IgD-negative memory B cell (primary cell): ENCODE measurements around the gene SF3B2. TPM values are rescaled to one million over a fixed set of nuclear protein-coding genes. Genes with fewer than 3 reads are reported as not detected.
"Not testable (repeated sequence)": the region's sequence is repeated elsewhere in the genome, so short reads cannot be mapped to it uniquely, and the experiment has no call there.

Source experiments
- H3K27ac Mint-ChIP-seq, 3 donors: one replicate each; pipeline ENCODE4 v1.8.0; 2020 to 2022; ENCODE audit warnings: mild to moderate bottlenecking in 3 of 3, mixed read lengths in 3 of 3, moderate library complexity in 1 of 3
- H3K27me3 Mint-ChIP-seq: one replicate; pipeline ENCODE4 v1.8.0; 2021; ENCODE audit warnings: mixed read lengths
- H3K36me3 Mint-ChIP-seq: one replicate; pipeline ENCODE4 v1.8.0; 2020; ENCODE audit warnings: mild to moderate bottlenecking, mixed read lengths
- H3K4me1 Mint-ChIP-seq, 3 donors: one replicate each; pipeline ENCODE4 v1.8.0; 2020 to 2022; ENCODE audit warnings: mixed read lengths in 3 of 3, mild to moderate bottlenecking in 1 of 3
- H3K4me3 Mint-ChIP-seq, 4 donors: one replicate each; pipeline ENCODE4 v1.8.0; 2020 to 2022; ENCODE audit warnings: mild to moderate bottlenecking in 4 of 4, mixed read lengths in 4 of 4, moderate library complexity in 3 of 4
- H3K9me3 Mint-ChIP-seq, 3 donors: one replicate each; pipeline ENCODE4 v1.8.0; 2020 to 2021; ENCODE audit warnings: mixed read lengths in 3 of 3, mild to moderate bottlenecking in 1 of 3
- polyA plus RNA-seq: library from polyadenylated mRNA; unstranded; fragments of 300-500 nt; fragmentation: Illumina TruSeq; gene quantifications from one replicate; pipeline ENCODE4 v1.2.3, GENCODE V29; 2021

SF3B2 gene, protein sequence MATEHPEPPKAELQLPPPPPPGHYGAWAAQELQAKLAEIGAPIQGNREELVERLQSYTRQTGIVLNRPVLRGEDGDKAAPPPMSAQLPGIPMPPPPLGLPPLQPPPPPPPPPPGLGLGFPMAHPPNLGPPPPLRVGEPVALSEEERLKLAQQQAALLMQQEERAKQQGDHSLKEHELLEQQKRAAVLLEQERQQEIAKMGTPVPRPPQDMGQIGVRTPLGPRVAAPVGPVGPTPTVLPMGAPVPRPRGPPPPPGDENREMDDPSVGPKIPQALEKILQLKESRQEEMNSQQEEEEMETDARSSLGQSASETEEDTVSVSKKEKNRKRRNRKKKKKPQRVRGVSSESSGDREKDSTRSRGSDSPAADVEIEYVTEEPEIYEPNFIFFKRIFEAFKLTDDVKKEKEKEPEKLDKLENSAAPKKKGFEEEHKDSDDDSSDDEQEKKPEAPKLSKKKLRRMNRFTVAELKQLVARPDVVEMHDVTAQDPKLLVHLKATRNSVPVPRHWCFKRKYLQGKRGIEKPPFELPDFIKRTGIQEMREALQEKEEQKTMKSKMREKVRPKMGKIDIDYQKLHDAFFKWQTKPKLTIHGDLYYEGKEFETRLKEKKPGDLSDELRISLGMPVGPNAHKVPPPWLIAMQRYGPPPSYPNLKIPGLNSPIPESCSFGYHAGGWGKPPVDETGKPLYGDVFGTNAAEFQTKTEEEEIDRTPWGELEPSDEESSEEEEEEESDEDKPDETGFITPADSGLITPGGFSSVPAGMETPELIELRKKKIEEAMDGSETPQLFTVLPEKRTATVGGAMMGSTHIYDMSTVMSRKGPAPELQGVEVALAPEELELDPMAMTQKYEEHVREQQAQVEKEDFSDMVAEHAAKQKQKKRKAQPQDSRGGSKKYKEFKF
- 91.8 TPM for polyA plus RNA-seq

GRCh38 chr11:66051766-66052663 is at the start of gene SF3B2:
SF3B2 (plus strand) TSS chr11:66052364; CDS start chr11:66052385, 21 bp downstream.
- peaks cover 2% of the 10 kb centered on the region for H3K36me3 Mint-ChIP-seq
- H3K4me1 Mint-ChIP-seq: peaks cover 8 to 18% (median 10%) of the 10 kb centered on the region in 3 donors
- H3K9me3 Mint-ChIP-seq: no peaks in the 10 kb centered on the region
- peaks cover 6% of the 10 kb centered on the region for H3K27me3 Mint-ChIP-seq
- H3K4me3 Mint-ChIP-seq: peak within 1 kb of the TSS; percentile 99 to 100 (median 100)
- H3K27ac Mint-ChIP-seq: peak within 1 kb of the TSS; percentile 95 to 100 (median 97)

DNA sequence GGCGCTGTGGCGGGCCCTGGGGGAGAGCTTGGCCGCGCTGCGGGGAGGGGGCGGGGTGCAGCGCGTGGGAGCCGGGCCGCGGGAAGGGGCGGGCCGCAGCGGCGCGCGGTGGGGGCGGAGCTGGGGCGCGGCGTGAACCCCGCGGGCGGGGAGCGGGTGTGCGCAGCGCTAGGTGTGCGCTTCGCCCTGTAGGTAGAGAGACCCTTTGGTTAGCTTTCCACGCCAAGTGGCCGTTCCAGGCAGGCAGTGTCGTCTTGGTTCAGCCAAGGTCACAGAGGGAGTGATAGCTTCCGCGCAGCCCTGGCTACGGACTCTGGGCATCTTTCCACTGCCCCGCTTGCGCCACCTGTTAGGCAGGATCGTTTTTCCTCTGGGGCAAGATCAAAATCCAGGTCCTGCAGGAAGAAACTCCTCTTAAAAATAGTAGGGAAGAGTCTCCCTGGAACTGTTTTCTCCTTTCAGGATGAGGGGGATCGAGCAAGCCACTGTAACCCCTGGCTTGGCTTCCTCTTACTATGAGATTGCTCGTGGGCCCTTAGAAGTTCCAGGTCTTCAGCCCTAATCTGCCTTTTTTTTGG is 49.4 kb upstream of the SF3B2 start:
- peak overlapping the region; percentile 98 to 100 (median 99) for H3K27ac Mint-ChIP-seq
- no peaks in the 10 kb centered on the region for H3K9me3 Mint-ChIP-seq
- peaks cover 5% of the 10 kb centered on the region for H3K36me3 Mint-ChIP-seq
- peaks cover 18 to 27% (median 23%) of the 10 kb centered on the region in 3 donors for H3K4me1 Mint-ChIP-seq
- no peaks in the 10 kb centered on the region for H3K27me3 Mint-ChIP-seq
- peak overlapping the region; percentile 98 to 100 (median 100) for H3K4me3 Mint-ChIP-seq

GRCh38 chr11:66003291-66003690 is 48.9 kb upstream of the SF3B2 start:
- peaks cover 5% of the 10 kb centered on the region for H3K36me3 Mint-ChIP-seq
- peak overlapping the region; percentile 98 to 100 (median 100) for H3K4me3 Mint-ChIP-seq
- H3K9me3 Mint-ChIP-seq: no peaks in the 10 kb centered on the region
- H3K27me3 Mint-ChIP-seq: no peaks in the 10 kb centered on the region
- peaks cover 16 to 27% (median 22%) of the 10 kb centered on the region in 3 donors for H3K4me1 Mint-ChIP-seq
- peak overlapping the region in 2 of 3 donors; percentile 98 to 100 for H3K27ac Mint-ChIP-seq

GRCh38 chr11:66004186-66004585 is 48.0 kb upstream of the SF3B2 start:
- H3K27me3 Mint-ChIP-seq: no peaks in the 10 kb centered on the region
- H3K4me1 Mint-ChIP-seq: peaks cover 16 to 27% (median 21%) of the 10 kb centered on the region in 3 donors
- H3K27ac Mint-ChIP-seq: peak overlapping the region in 2 of 3 donors; percentile 59 to 77
- H3K4me3 Mint-ChIP-seq: peak overlapping the region in 2 of 4 donors; percentile 65 to 73
- no peaks in the 10 kb centered on the region for H3K9me3 Mint-ChIP-seq
- peaks cover 4% of the 10 kb centered on the region for H3K36me3 Mint-ChIP-seq

DNA sequence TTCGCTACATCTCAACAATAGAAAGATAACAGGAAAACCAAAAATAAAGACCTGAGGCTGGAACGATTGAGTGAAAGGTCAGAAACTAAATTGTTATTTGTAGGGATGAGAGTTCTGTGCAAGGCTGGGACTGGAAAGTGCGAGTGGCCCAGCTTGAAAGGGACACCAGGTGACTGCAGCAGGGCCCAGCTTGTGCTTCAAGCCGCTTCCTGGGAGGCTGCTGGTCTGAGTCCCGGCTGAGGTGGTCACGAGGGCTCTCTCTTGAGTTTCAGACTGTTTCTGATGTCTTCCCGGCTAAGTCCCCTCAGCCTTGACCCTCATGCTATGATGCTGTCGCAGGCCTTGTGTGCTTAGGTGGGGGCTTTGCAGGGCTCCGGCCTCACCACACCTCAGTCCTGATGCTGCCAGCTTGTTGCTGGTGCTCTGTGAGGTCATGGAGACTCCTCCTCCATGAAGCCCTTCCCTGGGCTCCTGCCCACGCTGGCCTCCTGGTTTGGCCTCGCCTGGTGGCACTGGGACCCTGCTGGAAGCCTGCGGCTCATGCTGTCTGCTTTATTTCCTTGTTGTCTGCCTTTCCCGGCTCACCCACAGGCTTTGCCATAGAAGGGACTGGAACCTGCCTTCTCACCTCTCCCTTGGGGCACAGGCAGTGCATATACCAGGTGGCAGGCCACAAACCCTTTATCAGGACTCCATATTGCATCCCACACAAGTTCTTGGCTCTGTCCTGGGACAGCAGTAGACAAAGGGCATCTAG is 45.9 kb upstream of the SF3B2 start:
- peak overlapping the region in 2 of 4 donors; percentile 19 to 64 for H3K4me3 Mint-ChIP-seq
- H3K36me3 Mint-ChIP-seq: peaks cover 4% of the 10 kb centered on the region
- no peaks in the 10 kb centered on the region for H3K9me3 Mint-ChIP-seq
- peaks cover 14 to 16% (median 16%) of the 10 kb centered on the region in 3 donors for H3K4me1 Mint-ChIP-seq
- peaks cover under 1% of the 10 kb centered on the region for H3K27me3 Mint-ChIP-seq
- H3K27ac Mint-ChIP-seq: peak overlapping the region in 2 of 3 donors; percentile 55 to 77

DNA sequence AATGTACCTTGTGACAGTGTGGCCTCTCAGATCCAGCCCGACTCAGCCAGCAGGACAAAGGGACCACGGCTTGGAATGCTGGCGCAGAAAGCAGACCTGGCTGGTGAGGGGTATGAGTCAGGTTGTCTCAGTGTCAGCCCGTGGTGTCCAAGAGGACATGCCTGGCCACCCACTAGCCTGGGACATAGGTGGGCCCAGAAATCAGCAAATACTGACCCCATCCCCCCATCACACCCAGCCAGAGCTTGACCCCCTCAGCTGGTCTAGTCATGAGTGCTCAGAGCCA is 45.3 kb upstream of the SF3B2 start:
- Mint-ChIP-seq H3K4me3 (no peak overlapping the region), H3K27me3 (peaks cover 4% of the 10 kb centered on the region), H3K27ac (peak overlapping the region in 1 of 3 donors; percentile 77), H3K4me1 (peaks cover 10 to 13% (median 11%) of the 10 kb centered on the region in 3 donors), H3K36me3 (peaks cover 4% of the 10 kb centered on the region), H3K9me3 (no peaks in the 10 kb centered on the region)

DNA sequence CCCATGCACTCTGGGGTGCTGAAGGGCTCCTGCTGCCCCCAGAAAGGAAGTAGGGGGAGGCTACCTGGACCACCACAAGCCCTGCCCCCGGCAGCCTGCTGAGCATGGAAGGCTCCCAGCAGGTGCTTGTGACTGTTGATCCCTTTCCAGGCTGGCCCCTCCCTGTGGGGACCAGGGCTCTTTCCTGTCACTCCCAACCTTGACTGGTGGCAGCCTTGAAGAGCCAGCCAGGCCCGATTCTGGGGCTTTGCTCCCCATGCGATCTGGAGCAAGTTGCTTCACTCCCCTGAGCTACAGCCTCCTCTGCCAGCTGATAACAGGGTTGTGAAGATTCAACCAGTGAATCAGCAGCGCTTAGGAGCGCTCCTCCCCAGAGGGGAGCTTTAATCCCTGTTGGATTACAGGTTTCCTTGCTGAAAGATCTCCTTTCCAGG is 44.9 kb upstream of the SF3B2 start:
- Mint-ChIP-seq H3K4me1 (peaks cover 6 to 11% (median 7%) of the 10 kb centered on the region in 3 donors), H3K27me3 (peaks cover 4% of the 10 kb centered on the region)

GRCh38 chr11:66008095-66008467 is 44.1 kb upstream of the SF3B2 start:
- H3K36me3 Mint-ChIP-seq: no peaks in the 10 kb centered on the region
- H3K27me3 Mint-ChIP-seq: peaks cover 7% of the 10 kb centered on the region
- peak overlapping the region in 1 of 3 donors; percentile 3 for H3K27ac Mint-ChIP-seq
- no peak overlapping the region for H3K4me3 Mint-ChIP-seq
- H3K9me3 Mint-ChIP-seq: no peaks in the 10 kb centered on the region
- H3K4me1 Mint-ChIP-seq: peaks cover 5 to 8% (median 5%) of the 10 kb centered on the region in 3 donors

More for the DNA sequence above, 44.9 kb upstream of the SF3B2 start:
- Mint-ChIP-seq H3K4me3 (no peak overlapping the region), H3K9me3 (no peaks in the 10 kb centered on the region), H3K36me3 (peaks cover 2% of the 10 kb centered on the region), H3K27ac (no peak overlapping the region)

DNA sequence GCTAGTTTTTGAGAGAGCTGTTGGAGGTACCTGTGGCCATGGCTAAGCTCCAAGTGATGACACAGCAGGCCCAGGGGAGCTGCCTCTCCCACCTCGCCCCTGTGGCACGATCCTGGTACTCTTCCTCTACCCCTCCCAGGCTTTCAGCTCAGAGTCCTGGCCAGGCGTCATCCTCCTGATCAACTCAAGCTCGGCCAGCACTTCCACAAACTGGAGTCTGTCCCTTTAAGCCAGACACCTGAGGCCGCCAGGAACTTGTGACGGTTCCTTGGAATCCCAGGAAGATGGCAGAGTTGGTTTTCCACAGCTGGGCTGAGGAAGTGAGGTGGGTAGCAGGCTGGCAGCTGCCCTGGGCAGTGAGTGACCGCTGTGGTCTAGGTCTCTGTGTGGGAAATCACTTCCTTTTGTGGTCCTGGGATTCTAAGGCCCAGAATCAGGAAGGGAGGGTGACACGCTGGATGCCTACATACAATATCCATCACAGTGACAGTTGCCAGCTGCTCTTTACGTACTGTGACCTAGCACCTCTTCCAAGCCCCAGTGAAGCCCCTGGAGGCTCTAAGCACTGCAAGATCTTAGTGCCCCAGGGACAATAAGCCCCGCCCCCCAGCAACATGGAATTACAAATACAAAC is 43.6 kb upstream of the SF3B2 start:
- Mint-ChIP-seq H3K36me3 (no peaks in the 10 kb centered on the region), H3K4me1 (peaks cover 2 to 5% (median 5%) of the 10 kb centered on the region in 3 donors), H3K4me3 (peak overlapping the region in 1 of 4 donors; percentile 20), H3K9me3 (no peaks in the 10 kb centered on the region), H3K27ac (no peak overlapping the region), H3K27me3 (peaks cover 9% of the 10 kb centered on the region)

DNA sequence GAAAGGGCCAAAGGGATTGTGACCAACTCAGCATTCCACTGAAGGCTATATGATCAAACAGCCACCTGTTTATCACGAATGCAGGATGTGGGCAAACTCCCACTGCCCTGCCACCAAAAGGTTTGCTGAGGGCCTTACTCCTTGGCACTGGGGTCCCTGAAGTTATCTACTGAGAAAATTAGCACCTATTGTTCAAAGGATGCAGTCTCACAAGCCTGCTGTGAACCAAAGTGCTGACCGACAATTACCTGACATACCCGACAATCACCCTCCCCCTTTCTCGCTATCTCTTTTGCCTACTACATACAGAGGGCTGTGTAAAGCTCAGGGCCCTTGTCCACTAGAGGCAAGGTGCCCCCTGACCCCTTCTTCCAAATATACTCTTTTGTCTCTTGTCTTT is 42.1 kb upstream of the SF3B2 start:
- peak overlapping the region in 1 of 3 donors; percentile 48 for H3K27ac Mint-ChIP-seq
- H3K9me3 Mint-ChIP-seq, H3K27me3 Mint-ChIP-seq, H3K4me3 Mint-ChIP-seq, H3K36me3 Mint-ChIP-seq, H3K4me1 Mint-ChIP-seq: not testable (repeated sequence)

- Mint-ChIP-seq H3K27ac (no peak overlapping the region), H3K4me3 (no peak overlapping the region), H3K9me3 (no peaks in the 10 kb centered on the region), H3K27me3 (peaks cover 9% of the 10 kb centered on the region), H3K36me3 (no peaks in the 10 kb centered on the region), H3K4me1 (no peaks in the 10 kb centered on the region)
These were observed 40.9 kb upstream of the SF3B2 start for GRCh38 chr11:66011239-66011784.

DNA sequence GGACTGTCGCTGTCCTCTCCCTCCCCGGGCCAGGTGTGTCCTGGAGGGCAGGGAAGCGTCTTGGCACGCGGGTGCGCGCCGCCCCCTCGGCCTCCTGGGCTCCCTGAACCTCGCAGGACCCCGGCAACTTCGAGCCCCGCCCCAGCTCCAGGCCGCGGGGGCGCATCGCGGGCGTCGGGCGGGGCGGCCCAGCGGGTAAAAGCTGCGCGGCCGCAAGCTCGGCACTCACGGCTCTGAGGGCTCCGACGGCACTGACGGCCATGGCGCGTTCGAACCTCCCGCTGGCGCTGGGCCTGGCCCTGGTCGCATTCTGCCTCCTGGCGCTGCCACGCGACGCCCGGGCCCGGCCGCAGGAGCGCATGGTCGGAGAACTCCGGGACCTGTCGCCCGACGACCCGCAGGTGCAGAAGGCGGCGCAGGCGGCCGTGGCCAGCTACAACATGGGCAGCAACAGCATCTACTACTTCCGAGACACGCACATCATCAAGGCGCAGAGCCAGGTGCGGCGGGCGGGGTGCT is 40.3 kb upstream of the SF3B2 start, which contains the start of gene CST6:
TSS of gene CST6 (plus strand) at position 224 of the 519 bp plus-strand sequence. CDS start at position 261, 37 bp downstream.
- Mint-ChIP-seq H3K36me3 (no peaks in the 10 kb centered on the region), H3K27ac (no peak within 1 kb of the TSS), H3K4me1 (no peaks in the 10 kb centered on the region), H3K9me3 (no peaks in the 10 kb centered on the region), H3K27me3 (peaks cover 9% of the 10 kb centered on the region), H3K4me3 (no peak within 1 kb of the TSS)
